Right lung (tissue), 5 donors: Measurements from ENCODE around the gene USH2A. TPM values are rescaled to one million over a fixed set of nuclear protein-coding genes. Genes with fewer than 3 reads are reported as not detected.

Experiments used
- DNase-seq, 2 donors: peaks; one replicate each; pipeline ENCODE4 v3.0.0-alpha.2; 2013
- polyA plus RNA-seq, 5 donors: library from polyadenylated mRNA; unstranded; fragments of 120-200 nt; gene quantifications; one replicate each; pipeline versions ENCODE4 v1.2.1 to v1.2.3, GENCODE V29; 2013; ENCODE audit warnings: inconsistent platforms in 1 of 5, low replicate concordance in 1 of 5; ENCODE audit not compliant: insufficient read length in 5 of 5, insufficient read depth in 1 of 5

USH2A gene
- polyA plus RNA-seq, 5 donors, result 0.03 to 0.10 (median 0.06) TPM

DNA sequence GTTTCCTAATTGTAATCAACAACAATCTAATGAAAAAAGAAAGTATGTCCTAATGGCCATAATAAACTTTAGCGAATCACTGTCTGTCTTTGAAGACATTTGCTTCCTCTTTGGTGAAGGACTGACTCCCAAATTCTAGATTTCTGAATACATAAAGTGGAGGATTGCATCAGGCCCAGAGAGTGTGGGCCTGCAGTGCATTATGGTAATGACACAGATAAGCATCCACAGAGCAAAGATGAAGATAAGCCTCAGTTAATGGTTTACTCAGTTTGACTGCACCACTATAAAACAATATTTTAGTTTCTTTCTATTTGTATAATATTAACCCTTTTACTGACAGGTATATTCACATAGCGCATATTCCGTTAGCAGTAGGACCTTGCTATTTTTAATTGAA is 490.7 kb downstream of the USH2A start:
- DNase-seq, result no peak

DNA sequence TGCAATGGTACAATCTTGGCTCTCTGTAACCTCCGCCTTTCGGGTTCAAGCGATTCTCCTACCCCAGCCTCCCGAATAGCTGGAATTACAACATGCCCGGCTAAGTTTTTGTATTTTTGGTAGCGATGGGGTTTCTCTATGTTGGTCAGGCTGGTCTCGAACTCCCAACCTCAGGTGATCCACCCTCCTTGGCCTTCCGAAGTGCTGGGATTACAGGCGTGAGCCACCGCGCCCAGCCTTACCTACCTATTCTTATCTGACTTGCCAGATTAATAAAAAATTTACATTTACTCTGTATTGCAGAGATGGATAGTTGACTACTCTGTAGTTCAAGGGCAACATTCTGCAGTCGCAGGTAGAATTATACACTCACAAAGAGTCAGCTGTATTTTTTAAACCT is 496.6 kb downstream of the USH2A start:
- DNase-seq, result no peak

GRCh38 chr1:215923129-215923824 is 500.0 kb downstream of the USH2A start:
- DNase-seq, result no peak

- no peak for DNase-seq
Measured at GRCh38 chr1:215911406-215911968, 511.8 kb downstream of the USH2A start.

DNA sequence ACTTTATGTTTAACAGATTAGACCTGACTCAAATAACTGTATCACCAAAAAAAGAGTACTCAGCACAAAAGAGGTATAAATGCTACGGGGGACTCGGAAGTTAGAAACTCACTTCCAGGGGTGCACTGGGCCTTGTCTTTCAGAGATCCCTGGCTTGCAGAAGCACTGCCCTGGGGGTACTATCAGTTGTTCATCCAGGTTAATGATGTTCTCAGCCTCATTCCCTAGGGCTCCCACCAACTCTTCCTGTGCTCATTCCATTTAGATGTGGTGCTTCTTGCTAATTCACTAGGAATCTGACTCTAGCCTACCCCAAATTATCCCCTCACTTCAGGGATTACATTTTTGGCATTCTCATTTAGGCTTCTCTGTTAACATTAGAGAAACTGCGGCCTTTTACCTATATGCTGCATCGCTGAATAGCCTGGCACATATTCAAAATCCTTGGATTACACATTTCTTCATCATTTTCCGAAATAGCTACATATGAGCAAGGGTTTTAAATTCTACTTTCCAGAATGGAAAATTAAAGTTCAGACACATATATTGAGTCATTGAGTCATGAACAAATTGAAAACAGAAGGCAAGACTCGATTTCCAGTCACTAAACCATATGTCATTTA is 517.6 kb downstream of the USH2A start:
- DNase-seq, result no peak

- DNase-seq, result no peak
Measured at GRCh38 chr1:215900684-215901083, 522.6 kb downstream of the USH2A start.

DNA sequence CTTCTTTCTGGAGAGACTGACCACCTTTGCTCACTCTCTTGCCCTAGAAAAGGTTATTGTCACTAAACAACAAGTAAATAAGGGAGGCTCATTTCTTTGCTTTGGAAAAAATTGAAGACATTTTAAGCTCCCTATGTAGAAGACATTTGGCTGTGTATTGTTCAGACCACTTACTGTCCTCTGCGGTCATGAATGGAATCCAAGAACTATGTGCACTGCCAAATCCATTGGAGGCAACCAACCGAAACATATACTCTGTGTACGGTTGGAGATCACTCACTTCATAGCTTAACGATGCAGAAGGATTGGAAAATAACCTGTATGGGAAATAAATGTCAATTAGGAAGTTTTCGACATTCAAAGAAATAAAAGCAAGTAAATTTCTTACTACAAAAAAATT is 523.3 kb downstream of the USH2A start:
- no peak for DNase-seq

DNA sequence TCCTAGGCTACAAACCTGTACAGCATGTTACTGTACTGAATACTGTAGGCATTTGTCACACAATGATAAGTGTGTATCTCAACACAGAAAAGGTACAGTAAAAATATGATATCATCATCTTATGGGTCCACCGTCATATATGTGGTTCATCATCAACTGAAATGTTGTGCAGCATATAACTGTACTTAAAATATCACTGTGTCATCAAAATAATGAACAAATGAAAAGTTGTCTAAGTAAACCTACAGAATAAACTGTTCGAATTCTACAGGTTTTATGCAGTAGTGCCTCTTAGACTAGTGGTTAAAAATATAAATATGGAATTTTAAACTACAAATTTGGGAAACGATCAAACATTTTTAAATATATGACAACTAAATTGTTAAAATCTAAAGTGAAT is 527.4 kb downstream of the USH2A start:
- DNase-seq, result no peak

- DNase-seq, result no peak
Measured at GRCh38 chr1:215895276-215895675, 528.0 kb downstream of the USH2A start.

DNA sequence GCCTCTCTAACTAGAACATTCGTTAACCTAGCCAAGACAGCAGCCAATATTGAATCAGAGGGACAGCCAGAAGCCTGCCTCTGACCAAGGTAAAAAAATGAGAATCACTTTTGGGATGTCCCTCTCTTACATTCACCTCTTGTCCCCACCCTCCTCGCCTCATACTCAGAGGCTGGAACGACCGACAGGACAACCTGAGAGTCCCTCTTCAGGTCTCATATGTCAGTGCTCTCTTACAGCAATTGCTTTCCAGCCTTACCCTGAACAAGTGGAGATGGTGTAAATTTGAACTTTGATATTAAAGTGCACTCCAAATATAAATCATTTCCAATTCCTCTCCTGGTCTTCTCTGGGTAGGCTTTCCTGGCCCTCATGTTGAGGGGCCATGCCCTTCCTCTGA is 528.6 kb downstream of the USH2A start:
- no peak for DNase-seq

GRCh38 chr1:215891266-215892057 is 531.8 kb downstream of the USH2A start:
- DNase-seq, result no peak

GRCh38 chr1:215890438-215890837 is 532.8 kb downstream of the USH2A start:
- DNase-seq, result no peak

DNA sequence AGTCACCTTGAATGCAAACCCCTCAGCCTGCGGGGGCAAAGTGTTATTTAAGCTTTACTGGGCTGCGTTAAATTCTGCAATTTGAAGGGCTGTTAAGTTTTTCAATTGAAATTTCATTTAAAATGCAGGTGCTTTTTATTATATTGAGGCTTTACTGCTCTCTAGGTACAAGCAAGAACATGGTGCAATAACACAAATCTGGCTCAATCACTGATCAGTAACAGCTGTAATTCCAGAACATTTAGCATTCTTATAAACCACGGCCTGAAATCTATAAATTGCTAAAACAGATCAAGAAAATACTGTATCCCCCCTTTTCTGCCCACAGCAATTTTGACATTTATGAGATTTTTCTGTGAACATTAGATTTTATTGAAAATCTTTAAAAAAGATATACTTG is 533.4 kb downstream of the USH2A start:
- DNase-seq, result no peak

- no peak for DNase-seq
Measured at GRCh38 chr1:215888159-215888558, 535.1 kb downstream of the USH2A start.

DNA sequence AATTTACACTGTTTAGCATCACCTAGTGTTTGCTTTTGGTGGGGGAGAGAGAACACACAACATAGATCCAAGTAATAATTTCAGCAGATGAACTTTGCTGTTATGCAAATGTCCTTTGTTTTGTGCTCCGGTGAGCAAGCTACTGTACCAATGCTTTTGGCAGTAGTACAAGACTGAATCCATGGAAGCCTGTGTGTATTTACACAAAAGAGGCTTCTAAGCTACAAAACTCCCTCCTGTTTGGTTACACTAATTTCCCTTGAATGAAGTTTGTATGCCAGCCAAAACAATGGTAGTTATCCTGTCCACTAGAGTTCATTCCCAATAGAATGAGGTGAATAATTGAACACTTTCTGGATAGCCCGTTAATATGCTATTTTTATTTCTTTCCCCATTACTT is 535.6 kb downstream of the USH2A start:
- DNase-seq, result no peak

- no peak for DNase-seq
Measured at GRCh38 chr1:215883004-215883403, 540.2 kb downstream of the USH2A start.

DNA sequence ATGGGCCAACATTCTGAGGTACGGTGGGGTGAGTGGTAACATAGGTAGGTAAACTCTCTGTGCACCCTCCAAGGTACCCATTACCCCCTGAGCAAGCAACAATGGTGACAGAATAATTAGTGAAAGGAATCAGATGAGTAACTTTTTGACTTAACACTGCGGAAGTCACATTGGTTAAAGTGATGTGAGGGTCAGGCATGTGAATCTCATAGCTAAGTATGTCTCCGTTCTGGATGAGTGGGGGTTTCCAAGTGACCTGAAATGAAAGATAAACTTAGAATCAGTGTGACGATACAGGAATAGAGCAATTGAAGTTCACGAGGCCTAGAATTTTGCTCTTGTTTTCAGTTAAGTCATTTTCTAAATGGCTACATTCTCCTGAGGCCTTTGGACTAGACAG is 544.4 kb downstream of the USH2A start:
- no peak for DNase-seq

GRCh38 chr1:215878128-215878527 is 545.1 kb downstream of the USH2A start:
- no peak for DNase-seq

- no peak for DNase-seq
Measured at GRCh38 chr1:215877452-215877951, 545.7 kb downstream of the USH2A start.

GRCh38 chr1:215875712-215876111 is 547.5 kb downstream of the USH2A start:
- no peak for DNase-seq

DNA sequence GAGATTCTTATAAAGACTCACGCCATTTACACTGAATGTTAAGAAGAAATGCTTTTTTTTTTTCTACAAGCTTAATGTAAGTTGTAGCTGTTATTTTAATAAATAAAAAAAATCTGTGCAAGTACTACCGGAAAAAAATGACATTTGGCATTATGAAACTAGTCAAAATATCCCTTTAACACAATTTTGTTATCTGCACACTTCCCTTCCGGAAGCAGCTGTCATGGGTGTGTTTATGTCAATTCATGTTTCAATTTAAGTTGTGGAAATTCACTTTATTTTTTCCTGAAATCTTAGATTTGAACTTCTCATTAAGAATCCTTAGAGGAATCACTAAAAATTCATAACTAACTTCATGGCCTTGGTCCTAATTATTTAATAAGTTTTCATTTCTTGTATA is 548.0 kb downstream of the USH2A start:
- DNase-seq, result no peak

DNA sequence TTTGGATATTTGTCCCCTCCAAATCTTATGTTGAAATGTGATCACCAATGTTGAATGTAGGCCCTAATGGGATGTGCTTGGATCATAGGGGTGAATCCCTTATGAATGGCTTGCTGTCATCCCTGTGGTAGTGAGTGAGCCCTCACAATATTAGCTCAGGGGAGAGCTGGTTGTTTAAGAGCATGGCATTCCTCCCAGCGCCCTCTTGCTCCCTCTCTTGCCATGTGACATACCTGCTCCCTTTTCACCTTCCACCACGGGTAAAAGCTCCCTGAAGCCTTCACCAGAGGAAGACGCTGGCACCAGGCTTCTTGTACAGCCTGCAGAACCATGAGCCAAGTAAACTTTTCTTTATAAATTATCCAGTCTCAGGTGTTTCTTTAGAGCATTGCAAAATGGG is 550.6 kb downstream of the USH2A start:
- no peak for DNase-seq

DNA sequence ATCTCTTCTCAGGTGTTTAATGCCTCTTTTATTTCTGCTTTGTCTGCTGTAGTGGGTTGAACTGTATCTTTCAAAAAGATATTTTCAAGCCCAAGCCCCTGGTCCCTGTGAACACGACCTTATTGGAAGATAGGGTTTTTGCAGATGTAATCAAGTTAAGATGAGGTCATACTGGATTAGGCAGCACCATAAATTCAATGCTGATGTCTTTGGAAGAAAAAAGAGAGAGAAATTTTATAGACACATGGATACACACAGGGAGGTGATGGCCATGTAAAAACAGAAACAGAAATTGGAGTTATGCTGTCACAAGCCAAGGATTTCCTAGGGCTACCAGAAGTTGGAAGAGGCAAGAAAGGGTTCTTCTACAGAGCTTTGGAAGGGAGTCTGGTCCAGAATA is 554.7 kb downstream of the USH2A start:
- DNase-seq, result no peak
